ENCODE measurements around the gene GALK2.

DNA sequence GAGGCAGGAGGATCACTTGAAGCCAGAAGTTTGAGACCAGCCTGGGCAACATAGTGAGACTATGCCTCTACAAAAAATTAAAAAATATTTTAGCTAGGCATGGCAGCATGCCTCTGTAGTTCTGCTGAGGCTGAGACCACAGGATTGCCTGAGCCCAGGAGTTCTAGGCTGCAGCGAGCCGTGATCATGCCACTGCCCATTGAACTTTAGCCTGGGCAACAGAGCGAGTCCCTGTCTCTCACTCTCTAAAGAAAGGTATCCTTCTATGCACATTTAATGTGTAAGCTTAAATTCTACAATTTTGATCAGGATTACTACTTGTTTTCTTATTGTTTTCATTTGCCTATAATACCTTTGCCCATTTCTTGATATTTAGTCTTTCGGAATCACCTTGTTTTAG, 26.8 kb downstream of the GALK2 start:
- TF ChIP-seq EP300 (IDR thresholded peaks at IDR 0.05) (no peak), CTCF (IDR thresholded peaks at IDR 0.05) (no peak), REST (IDR thresholded peaks at IDR 0.05) (no peak), JUNB (IDR thresholded peaks at IDR 0.05) (no peak), RFX5 (IDR thresholded peaks at IDR 0.05) (no peak), POLR2A (IDR thresholded peaks at IDR 0.05; ENCODE audit: low read length) (no peak), FOXS1 (CRISPR knock-in tag; IDR thresholded peaks at IDR 0.05) (no peak), MYC (IDR thresholded peaks at IDR 0.05; ENCODE audit: borderline replicate concordance, low read length) (no peak), USF2 (IDR thresholded peaks at IDR 0.05) (no peak), NFE2L2 (conservative IDR thresholded peaks at IDR 0.05; ENCODE audit: low read length) (no peak), CEBPB (IDR thresholded peaks at IDR 0.05) (no peak), BHLHE40 (IDR thresholded peaks at IDR 0.05; ENCODE audit: low read depth, low read length) (no peak)
